HCT116 (cell line): ENCODE data around the gene TOMM40. TPM values are rescaled to one million over a fixed set of nuclear protein-coding genes. Genes with fewer than 3 reads are reported as not detected.
"Not testable (repeated sequence)": the region's sequence is repeated elsewhere in the genome, so short reads cannot be mapped to it uniquely, and the experiment has no call there.

Experiments
- ATAC-seq: fragments of 200-7000 bp; cut with Tn5 transposase; 2 replicates; pipeline ENCODE4 v1.9.1; 2020; ENCODE audit warnings: mild to moderate bottlenecking, moderate library complexity
- BruUV-seq: library from RNA; stranded (reverse); fragments of 400-500 nt; replicated peaks from 2 replicates; lab custom pipeline; 2021; lab: Mats Ljungman, UMichigan
- CTCF ChIA-PET: fragments of 300-600 bp; sonication (Branson Sonifier 250); formaldehyde crosslinking; loops from one replicate; lab custom pipeline; 2021; ENCODE audit warnings: antibody characterized with exemption; lab: Charles Lee
- POLR2A ChIA-PET: fragments of 300-600, 350-600 bp; sonication (Branson Sonifier 250); formaldehyde crosslinking; loops from one replicate; lab custom pipeline; 2021; ENCODE audit warnings: antibody characterized with exemption; lab: Charles Lee
- RAD21 ChIA-PET, 2 experiments: fragments of 300-600 bp; sonication (Branson Sonifier 250); formaldehyde crosslinking; loops; one replicate each; lab custom pipeline; 2023; ENCODE audit warnings: low total read pairs in 2 of 2; ENCODE audit not compliant: uncharacterized antibody in 2 of 2, unreplicated experiment in 2 of 2, low non-redundant PET in 1 of 2; lab: Charles Lee
- DNase-seq: peaks from one replicate; pipeline ENCODE4 v3.0.0-alpha.2; 2010; ENCODE audit warnings: low read depth, low spot score
- H2AFZ ChIP-seq: fragments of 200-600 bp; shearing (Covaris generic), sonication (generic); 2 replicates; pipeline ENCODE4 v1.6.1; 2017; ENCODE audit warnings: low read depth, mixed run types, mixed read lengths, antibody characterized with exemption, low read length; ENCODE audit not compliant: poor library complexity, severe bottlenecking
- H3K27ac ChIP-seq: 2 replicates; pipeline ENCODE4 v1.5.1; 2012; ENCODE audit warnings: low read depth, low read length
- H3K27me3 ChIP-seq: fragments of 200-600 bp; sonication (generic); 2 replicates; pipeline ENCODE4 v1.6.1; 2016; ENCODE audit warnings: mixed run types, low read length, mixed read lengths; ENCODE audit not compliant: insufficient read depth
- H3K36me3 ChIP-seq, 2 experiments: fragments of 200-500 bp in 1 of 2; fragments of 200-600 bp in 1 of 2; sonication (Bioruptor generic) in 1 of 2; sonication (generic) in 1 of 2; 2 replicates each; pipeline versions ENCODE4 v1.5.1 to v1.6.1; 2014 to 2016; ENCODE audit warnings: low read length in 2 of 2, inconsistent platforms in 1 of 2, mixed read lengths in 1 of 2, mixed run types in 1 of 2; ENCODE audit not compliant: insufficient read depth in 2 of 2, control insufficient read depth in 1 of 2
- H3K4me1 ChIP-seq, 2 experiments: fragments of 200-600 bp in 1 of 2; sonication (generic) in 1 of 2; 2 replicates each; pipeline versions ENCODE4 v1.5.1 to v1.6.1; 2012 to 2017; ENCODE audit warnings: low read length in 2 of 2, inconsistent platforms in 1 of 2, mild to moderate bottlenecking in 1 of 2, mixed read lengths in 1 of 2, mixed run types in 1 of 2, moderate library complexity in 1 of 2; ENCODE audit not compliant: insufficient read depth in 2 of 2, control insufficient read depth in 1 of 2
- H3K4me2 ChIP-seq: fragments of 200-600 bp; sonication (generic); 2 replicates; pipeline ENCODE4 v1.6.1; 2017; ENCODE audit warnings: mixed run types, low read length, mixed read lengths
- H3K4me3 ChIP-seq, 2 experiments: fragments of 200-600 bp in 1 of 2; sonication (generic) in 1 of 2; replicated peaks in 1 of 2; 2 replicates each; pipeline ENCODE4 v1.5.1; 2011 to 2016; ENCODE audit warnings: low read length in 2 of 2, control low read depth in 1 of 2, low read depth in 1 of 2, mild to moderate bottlenecking in 1 of 2, mixed read lengths in 1 of 2, mixed run types in 1 of 2
- H3K79me2 ChIP-seq: fragments of 200-600 bp; sonication (generic); 2 replicates; pipeline ENCODE4 v1.6.1; 2017; ENCODE audit warnings: mild to moderate bottlenecking, mixed run types, low read length, moderate library complexity, mixed read lengths; ENCODE audit not compliant: insufficient read depth
- H3K9ac ChIP-seq: fragments of 200-600 bp; sonication (generic); 2 replicates; pipeline ENCODE4 v1.6.1; 2016; ENCODE audit warnings: low read length, mixed read lengths
- H3K9me2 ChIP-seq: fragments of 200-600 bp; sonication (generic), shearing (Covaris generic); 2 replicates; pipeline ENCODE4 v1.6.1; 2017; ENCODE audit warnings: mixed run types, mild to moderate bottlenecking, moderate library complexity; ENCODE audit not compliant: insufficient read depth
- H3K9me3 ChIP-seq, 2 experiments: fragments of 200-500 bp in 1 of 2; fragments of 200-600 bp in 1 of 2; sonication (Bioruptor generic) in 1 of 2; sonication (generic) in 1 of 2; 2 replicates each; pipeline ENCODE4 v1.6.1; 2014 to 2017; ENCODE audit warnings: low read length in 2 of 2, mixed read lengths in 2 of 2, inconsistent platforms in 1 of 2, low read depth in 1 of 2, mild to moderate bottlenecking in 1 of 2, mixed run types in 1 of 2, moderate library complexity in 1 of 2; ENCODE audit not compliant: control insufficient read depth in 1 of 2, insufficient read depth in 1 of 2
- H4K20me1 ChIP-seq: fragments of 200-600 bp; sonication (generic), shearing (Covaris generic); 2 replicates; pipeline ENCODE4 v1.6.1; 2017; ENCODE audit warnings: mixed run types, mild to moderate bottlenecking, moderate library complexity; ENCODE audit not compliant: insufficient read depth
- EZH2 ChIP-seq: fragments of 200-600 bp; sonication (generic); IDR thresholded peaks from 2 replicates; pipeline ENCODE4 v1.6.1; 2017; ENCODE audit warnings: antibody characterized with exemption, mixed run types
- EZH2phosphoT487 ChIP-seq: fragments of 200-600 bp; IDR thresholded peaks from 2 replicates; pipeline ENCODE4 v1.6.1; 2018; ENCODE audit warnings: antibody characterized with exemption, borderline replicate concordance
- POLR2AphosphoS5 ChIP-seq: IDR thresholded peaks from 2 replicates; pipeline ENCODE4 v1.6.1; 2011; ENCODE audit warnings: mild to moderate bottlenecking, low read depth, low read length, moderate library complexity
- SIN3A ChIP-seq: IDR thresholded peaks from 2 replicates; pipeline ENCODE4 v1.6.1; 2012; ENCODE audit warnings: low read depth
- ZFX ChIP-seq: fragments of 450-650 bp; IDR thresholded peaks from 2 replicates; pipeline ENCODE4 v1.6.1; 2017
- intact Hi-C: fragments of 100-400 bp; cut with micrococcal nuclease; formaldehyde crosslinking; loops from 2 replicates; pipeline ENCODE4 v1.10.0; 2022
- total RNA-seq: library from RNA; stranded (reverse); gene quantifications from one replicate; pipeline ENCODE4 v1.2.1, GENCODE V29; 2021; ENCODE audit not compliant: unreplicated experiment
- TF ChIP-seq, protein P1 (sequence below): IDR thresholded peaks from 2 replicates; pipeline ENCODE4 v1.6.1; 2012
- TF ChIP-seq, protein P2 (sequence below): IDR thresholded peaks from 2 replicates; pipeline ENCODE4 v1.6.1; 2011; ENCODE audit warnings: mild to moderate bottlenecking, low read length, moderate library complexity; ENCODE audit not compliant: insufficient replicate concordance; ENCODE audit errors: extremely low read depth
- TF ChIP-seq, protein P3 (sequence below), 3 experiments: fragments of 200-600 bp in 1 of 3; sonication (generic) in 1 of 3; IDR thresholded peaks in 2 of 3; conservative IDR thresholded peaks in 1 of 3; 2 replicates each; pipeline ENCODE4 v1.5.1; 2012 to 2017; ENCODE audit warnings: low read depth in 2 of 3, low read length in 2 of 3, antibody characterized with exemption in 1 of 3, borderline replicate concordance in 1 of 3, control low read depth in 1 of 3, mild to moderate bottlenecking in 1 of 3, mixed read lengths in 1 of 3, mixed run types in 1 of 3, moderate library complexity in 1 of 3; ENCODE audit not compliant: insufficient read depth in 1 of 3

TOMM40 gene
- total RNA-seq, 1 experiment from 2014 or later = 178 TPM

DNA sequence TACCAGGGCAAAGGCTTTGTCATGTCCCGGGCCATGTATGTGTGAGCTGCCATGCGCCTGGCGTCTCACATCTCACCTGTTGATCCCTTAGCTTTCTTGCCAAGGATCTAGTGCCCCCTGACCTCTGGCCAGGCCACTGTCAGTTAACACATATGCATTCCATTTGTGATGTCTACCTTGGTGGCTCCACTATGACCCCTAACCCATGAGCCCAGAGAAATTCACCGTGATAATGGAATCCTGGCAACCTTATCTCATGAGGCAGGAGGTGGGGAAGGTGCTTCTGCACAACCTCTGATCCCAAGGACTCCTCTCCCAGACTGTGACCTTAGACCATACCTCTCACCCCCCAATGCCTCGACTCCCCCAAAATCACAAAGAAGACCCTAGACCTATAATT lies 2.7 kb upstream of the TOMM40 start:
- H3K27ac ChIP-seq, H3K9me2 ChIP-seq, POLR2A ChIA-PET, H2AFZ ChIP-seq, DNase-seq, H3K4me3 ChIP-seq, intact Hi-C loops, H3K9me3 ChIP-seq, H4K20me1 ChIP-seq, CTCF ChIA-PET, H3K4me2 ChIP-seq, H3K9ac ChIP-seq, BruUV-seq, ATAC-seq, H3K27me3 ChIP-seq, RAD21 ChIA-PET: not testable (repeated sequence)
- peaks cover 14 to 31% of the 10 kb centered on the region in 2 experiments for H3K4me1 ChIP-seq
- peaks cover 24% of the 10 kb centered on the region for H3K79me2 ChIP-seq
- peaks cover 1 to 24% of the 10 kb centered on the region in 2 experiments; a peak in 3 of 4 replicates for H3K36me3 ChIP-seq

DNA sequence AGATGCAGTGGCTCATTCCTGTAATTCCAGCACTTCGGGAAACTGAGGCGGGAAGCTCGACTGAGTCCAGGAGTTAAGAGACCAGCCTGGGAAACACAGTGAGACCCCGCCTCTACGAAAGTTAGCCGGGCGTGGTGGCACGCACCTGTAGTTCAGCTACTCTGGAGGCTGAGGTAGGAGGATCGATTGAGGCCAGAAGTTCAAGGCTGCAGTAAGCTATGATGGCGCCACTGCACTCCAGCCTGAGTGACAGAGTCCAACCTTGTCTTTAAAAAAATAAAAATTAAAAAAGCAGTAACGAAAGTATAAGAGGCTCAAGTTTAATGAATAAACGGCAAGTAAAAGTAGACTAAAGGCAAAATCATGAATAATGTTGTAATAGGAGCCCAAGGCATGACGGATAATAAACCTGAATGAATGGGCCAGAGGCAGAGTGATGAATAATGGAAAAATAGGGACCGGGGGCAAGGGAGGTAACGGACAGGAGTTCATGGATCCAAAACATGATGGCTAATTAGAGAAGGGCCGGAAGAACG lies 1.2 kb upstream of the TOMM40 start:
- DNase-seq (no peak), ATAC-seq (no peak)
- ChIA-PET CTCF (interaction anchor here (1.1 to 1.6 kb wide), 7 partner anchors 13 to 319 kb away, joined by 3 to 7 read pairs (median 5); partner anchors contain the start of gene NECTIN2), POLR2A (interaction anchor here (0.6 to 1.6 kb wide), 12 partner anchors 9 to 525 kb away, joined by 3 to 5 read pairs (median 4); partner anchors contain the start of genes BLOC1S3, NECTIN2, PVR and TRAPPC6A)
- H2AFZ ChIP-seq = no peak overlapping the region
- BruUV-seq = TSS peak; percentile 99
- peaks cover 12 to 20% of the 10 kb centered on the region in 2 experiments for H3K4me1 ChIP-seq
- H3K9me2 ChIP-seq = no peaks in the 10 kb centered on the region
- peaks cover 6% of the 10 kb centered on the region; the same call in 1 of the 2 replicates for H4K20me1 ChIP-seq
- TF ChIP-seq, protein P1, sequence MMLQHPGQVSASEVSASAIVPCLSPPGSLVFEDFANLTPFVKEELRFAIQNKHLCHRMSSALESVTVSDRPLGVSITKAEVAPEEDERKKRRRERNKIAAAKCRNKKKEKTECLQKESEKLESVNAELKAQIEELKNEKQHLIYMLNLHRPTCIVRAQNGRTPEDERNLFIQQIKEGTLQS = no peak
- TF ChIP-seq, protein P2, sequence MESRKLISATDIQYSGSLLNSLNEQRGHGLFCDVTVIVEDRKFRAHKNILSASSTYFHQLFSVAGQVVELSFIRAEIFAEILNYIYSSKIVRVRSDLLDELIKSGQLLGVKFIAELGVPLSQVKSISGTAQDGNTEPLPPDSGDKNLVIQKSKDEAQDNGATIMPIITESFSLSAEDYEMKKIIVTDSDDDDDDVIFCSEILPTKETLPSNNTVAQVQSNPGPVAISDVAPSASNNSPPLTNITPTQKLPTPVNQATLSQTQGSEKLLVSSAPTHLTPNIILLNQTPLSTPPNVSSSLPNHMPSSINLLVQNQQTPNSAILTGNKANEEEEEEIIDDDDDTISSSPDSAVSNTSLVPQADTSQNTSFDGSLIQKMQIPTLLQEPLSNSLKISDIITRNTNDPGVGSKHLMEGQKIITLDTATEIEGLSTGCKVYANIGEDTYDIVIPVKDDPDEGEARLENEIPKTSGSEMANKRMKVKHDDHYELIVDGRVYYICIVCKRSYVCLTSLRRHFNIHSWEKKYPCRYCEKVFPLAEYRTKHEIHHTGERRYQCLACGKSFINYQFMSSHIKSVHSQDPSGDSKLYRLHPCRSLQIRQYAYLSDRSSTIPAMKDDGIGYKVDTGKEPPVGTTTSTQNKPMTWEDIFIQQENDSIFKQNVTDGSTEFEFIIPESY = no peak
- TF ChIP-seq ZFX (no peak), POLR2AphosphoS5 (no peak), EZH2 (no peak), EZH2phosphoT487 (no peak), SIN3A (no peak)
- TF ChIP-seq, protein P3, sequence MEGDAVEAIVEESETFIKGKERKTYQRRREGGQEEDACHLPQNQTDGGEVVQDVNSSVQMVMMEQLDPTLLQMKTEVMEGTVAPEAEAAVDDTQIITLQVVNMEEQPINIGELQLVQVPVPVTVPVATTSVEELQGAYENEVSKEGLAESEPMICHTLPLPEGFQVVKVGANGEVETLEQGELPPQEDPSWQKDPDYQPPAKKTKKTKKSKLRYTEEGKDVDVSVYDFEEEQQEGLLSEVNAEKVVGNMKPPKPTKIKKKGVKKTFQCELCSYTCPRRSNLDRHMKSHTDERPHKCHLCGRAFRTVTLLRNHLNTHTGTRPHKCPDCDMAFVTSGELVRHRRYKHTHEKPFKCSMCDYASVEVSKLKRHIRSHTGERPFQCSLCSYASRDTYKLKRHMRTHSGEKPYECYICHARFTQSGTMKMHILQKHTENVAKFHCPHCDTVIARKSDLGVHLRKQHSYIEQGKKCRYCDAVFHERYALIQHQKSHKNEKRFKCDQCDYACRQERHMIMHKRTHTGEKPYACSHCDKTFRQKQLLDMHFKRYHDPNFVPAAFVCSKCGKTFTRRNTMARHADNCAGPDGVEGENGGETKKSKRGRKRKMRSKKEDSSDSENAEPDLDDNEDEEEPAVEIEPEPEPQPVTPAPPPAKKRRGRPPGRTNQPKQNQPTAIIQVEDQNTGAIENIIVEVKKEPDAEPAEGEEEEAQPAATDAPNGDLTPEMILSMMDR (IDR thresholded peaks at IDR 0.05 in 2 of 3, conservative IDR thresholded peaks at IDR 0.05 in 1 of 3; ENCODE audit: borderline replicate concordance in 1 of 3, insufficient read depth in 1 of 3, low read depth in 2 of 3, low read length in 2 of 3) = no peak
- TF ChIP-seq, all 23 proteins: peak for 0
- intact Hi-C loops = no loop called here
- Histone ChIP-seq H3K27ac (peak overlapping the region; percentile 88), H3K4me3 (peak overlapping the region; percentile 71 to 79), H3K9me3 (no peaks in the 10 kb centered on the region), H3K9ac (peak overlapping the region; percentile 80), H3K36me3 (peaks cover 10 to 40% of the 10 kb centered on the region in 2 experiments), H3K4me2 (peak overlapping the region; percentile 89), H3K79me2 (peaks cover 39% of the 10 kb centered on the region), H3K27me3 (no peaks in the 10 kb centered on the region)
- RAD21 ChIA-PET = interaction anchor here in 1 of 2 experiments (0.6 kb wide), 1 partner anchor 191 kb away, joined by 3 read pairs; no protein-coding TSS in a partner anchor
